Esophagus squamous epithelium (tissue), 5 donors: ENCODE data around the gene HOXC5. TPM values are rescaled to one million over a fixed set of nuclear protein-coding genes. Genes with fewer than 3 reads are reported as not detected.
A peak's percentile ranks its signal among the peaks of the same experiment; 100 is the strongest.

Experiments used
- DNase-seq: peaks from one replicate; lab custom pipeline; 2025; lab: John Stamatoyannopoulos, UW
- H3K27ac ChIP-seq, 4 donors: fragments of 200-600 bp; sonication (generic); one replicate each; pipeline ENCODE4 v1.5.1; 2016 to 2019; ENCODE audit warnings: mild to moderate bottlenecking in 1 of 4
- H3K27me3 ChIP-seq, 4 donors: fragments of 200-600 bp; sonication (generic); 1 replicate in 3 of 4; 2 replicates in 1 of 4; pipeline versions ENCODE4 v1.5.1 to v1.6.0; 2017 to 2021; ENCODE audit warnings: antibody characterized with exemption in 1 of 4
- H3K36me3 ChIP-seq, 3 donors: fragments of 200-600 bp; sonication (generic); one replicate each; pipeline ENCODE4 v1.5.1; 2016 to 2019
- H3K4me1 ChIP-seq, 3 donors: fragments of 200-600 bp; sonication (generic); one replicate each; pipeline ENCODE4 v1.5.1; 2017 to 2019
- H3K4me3 ChIP-seq, 4 donors: fragments of 200-600 bp; sonication (generic); 1 replicate in 3 of 4; 2 replicates in 1 of 4; pipeline ENCODE4 v1.5.1; 2016 to 2019; ENCODE audit warnings: mild to moderate bottlenecking in 2 of 4, moderate library complexity in 1 of 4
- H3K9me3 ChIP-seq, 3 donors: fragments of 200-600 bp; sonication (generic); one replicate each; pipeline ENCODE4 v1.5.1; 2016 to 2019
- POLR2A ChIP-seq, 4 donors: fragments of 450-650 bp; IDR thresholded peaks; one replicate each; pipeline ENCODE4 v1.6.1; 2017; ENCODE audit warnings: antibody characterized with exemption in 4 of 4, mild to moderate bottlenecking in 4 of 4, moderate library complexity in 3 of 4
- WGBS, 2 donors: methylation state at CpG; one replicate each; pipeline ENCODE4 v1.1.5; 2018; 5-methylcytosine and 5-hydroxymethylcytosine counted together
- intact Hi-C: fragments of 100-400 bp; cut with DNase I; formaldehyde crosslinking; loops from one replicate; pipeline ENCODE4 v1.15.0; 2022
- total RNA-seq, 4 donors: library from RNA; depleted of rRNA; stranded (reverse); fragments of >200 nt; gene quantifications; one replicate each; pipeline ENCODE4 v1.1.0, GENCODE V29; 2016
- TF ChIP-seq, protein P1 (sequence below), 6 experiments: fragments of 450-650 bp in 4 of 6; fragments of 200-600 bp in 2 of 6; sonication (generic) in 2 of 6; IDR thresholded peaks; one replicate each; pipeline ENCODE4 v1.5.1; 2016 to 2019; ENCODE audit warnings: antibody characterized with exemption in 6 of 6, mild to moderate bottlenecking in 4 of 6, moderate library complexity in 4 of 6
- donor health status: DM: yes; HTN: yes; CAD: no.

The HOXC5 gene
- total RNA-seq, 4 donors from 2014 or later: 0.31 to 1.1 TPM; not detected in 2

DNA sequence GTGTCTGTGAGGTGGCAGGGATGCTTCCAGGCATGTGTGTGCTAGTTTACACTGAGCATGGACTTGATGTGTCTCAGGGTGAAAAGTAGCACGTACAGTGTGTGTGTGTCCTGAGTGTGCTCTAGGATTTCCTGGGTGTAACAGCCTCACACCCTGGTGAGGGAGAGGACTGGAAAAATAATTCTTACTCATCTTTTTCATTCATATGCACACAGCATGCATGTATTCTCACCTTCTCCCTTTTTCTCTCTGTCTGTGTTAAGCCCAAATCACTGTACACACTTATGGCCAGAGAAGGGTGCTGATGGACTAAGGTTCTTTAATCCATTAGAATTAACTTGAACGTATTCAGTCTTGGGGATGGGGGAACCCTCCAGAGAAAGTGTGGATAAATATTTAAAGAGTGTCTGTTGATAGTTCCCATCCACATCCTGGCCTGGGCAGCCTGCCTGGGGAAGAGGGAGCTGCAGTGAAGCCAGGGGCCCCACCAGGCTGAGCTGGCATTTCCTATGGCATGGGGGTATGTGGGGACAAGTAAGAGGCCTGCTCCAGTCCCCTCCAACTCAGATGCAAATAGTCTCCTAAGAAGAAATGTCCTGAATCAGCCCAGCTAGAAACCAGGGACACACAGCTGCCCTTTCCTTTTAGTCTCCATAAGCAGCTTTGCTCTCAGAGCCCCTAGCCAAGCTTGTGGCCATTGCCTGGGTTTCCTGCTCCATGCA, 25.2 kb upstream of the HOXC5 start:
- intact Hi-C loops: loop anchor here (5.0 kb wide), 1 partner anchor 195 kb away; no protein-coding TSS in a partner anchor
- H3K4me1 ChIP-seq: peaks cover 8 to 36% (median 17%) of the 10 kb centered on the region in 3 donors
- no peak overlapping the region for H3K27ac ChIP-seq

DNA sequence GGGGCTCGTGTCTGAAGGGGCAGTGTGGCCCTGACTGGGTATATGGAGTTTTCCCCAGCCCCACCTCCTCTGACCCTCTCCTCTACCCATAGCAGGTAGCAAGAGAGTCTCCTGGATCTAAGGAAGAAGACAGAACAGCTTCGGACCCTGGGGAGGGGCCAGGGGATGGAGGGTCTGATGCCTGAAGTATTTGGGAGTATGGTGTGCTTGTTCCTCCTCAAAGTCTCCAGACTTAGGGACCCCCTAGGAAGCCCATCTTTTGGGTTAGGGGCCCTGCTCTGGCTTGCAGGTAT, 24.6 kb upstream of the HOXC5 start:
- Histone ChIP-seq H3K36me3 (no peaks in the 10 kb centered on the region), H3K4me1 (peaks cover 8 to 36% (median 17%) of the 10 kb centered on the region in 3 donors), H3K27ac (no peak overlapping the region), H3K9me3 (no peaks in the 10 kb centered on the region), H3K27me3 (peaks cover 5 to 100% (median 56%) of the 10 kb centered on the region in 4 donors), H3K4me3 (no peak overlapping the region)
- TF ChIP-seq, protein P1, sequence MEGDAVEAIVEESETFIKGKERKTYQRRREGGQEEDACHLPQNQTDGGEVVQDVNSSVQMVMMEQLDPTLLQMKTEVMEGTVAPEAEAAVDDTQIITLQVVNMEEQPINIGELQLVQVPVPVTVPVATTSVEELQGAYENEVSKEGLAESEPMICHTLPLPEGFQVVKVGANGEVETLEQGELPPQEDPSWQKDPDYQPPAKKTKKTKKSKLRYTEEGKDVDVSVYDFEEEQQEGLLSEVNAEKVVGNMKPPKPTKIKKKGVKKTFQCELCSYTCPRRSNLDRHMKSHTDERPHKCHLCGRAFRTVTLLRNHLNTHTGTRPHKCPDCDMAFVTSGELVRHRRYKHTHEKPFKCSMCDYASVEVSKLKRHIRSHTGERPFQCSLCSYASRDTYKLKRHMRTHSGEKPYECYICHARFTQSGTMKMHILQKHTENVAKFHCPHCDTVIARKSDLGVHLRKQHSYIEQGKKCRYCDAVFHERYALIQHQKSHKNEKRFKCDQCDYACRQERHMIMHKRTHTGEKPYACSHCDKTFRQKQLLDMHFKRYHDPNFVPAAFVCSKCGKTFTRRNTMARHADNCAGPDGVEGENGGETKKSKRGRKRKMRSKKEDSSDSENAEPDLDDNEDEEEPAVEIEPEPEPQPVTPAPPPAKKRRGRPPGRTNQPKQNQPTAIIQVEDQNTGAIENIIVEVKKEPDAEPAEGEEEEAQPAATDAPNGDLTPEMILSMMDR (IDR thresholded peaks at IDR 0.05): no peak
- no peak for TF ChIP-seq POLR2A (IDR thresholded peaks at IDR 0.05)
- intact Hi-C loops: loop anchor here (5.0 kb wide), 1 partner anchor 194 kb away; no protein-coding TSS in a partner anchor
- 30 to 80% methylated on average over 1 to 2 of the region's 2 CpGs for WGBS, 2 donors
- DNase-seq: no peak

More for the DNA sequence above, 25.2 kb upstream of the HOXC5 start:
- DNase-seq: no peak
- WGBS, 2 donors: 58 to 62% methylated on average over 2 of the region's 2 CpGs
- Histone ChIP-seq H3K36me3 (no peaks in the 10 kb centered on the region), H3K9me3 (no peaks in the 10 kb centered on the region), H3K4me3 (no peak overlapping the region), H3K27me3 (peaks cover 5 to 100% (median 56%) of the 10 kb centered on the region in 4 donors)
- TF ChIP-seq, protein P1 (IDR thresholded peaks at IDR 0.05): no peak
- TF ChIP-seq POLR2A (IDR thresholded peaks at IDR 0.05): no peak

DNA sequence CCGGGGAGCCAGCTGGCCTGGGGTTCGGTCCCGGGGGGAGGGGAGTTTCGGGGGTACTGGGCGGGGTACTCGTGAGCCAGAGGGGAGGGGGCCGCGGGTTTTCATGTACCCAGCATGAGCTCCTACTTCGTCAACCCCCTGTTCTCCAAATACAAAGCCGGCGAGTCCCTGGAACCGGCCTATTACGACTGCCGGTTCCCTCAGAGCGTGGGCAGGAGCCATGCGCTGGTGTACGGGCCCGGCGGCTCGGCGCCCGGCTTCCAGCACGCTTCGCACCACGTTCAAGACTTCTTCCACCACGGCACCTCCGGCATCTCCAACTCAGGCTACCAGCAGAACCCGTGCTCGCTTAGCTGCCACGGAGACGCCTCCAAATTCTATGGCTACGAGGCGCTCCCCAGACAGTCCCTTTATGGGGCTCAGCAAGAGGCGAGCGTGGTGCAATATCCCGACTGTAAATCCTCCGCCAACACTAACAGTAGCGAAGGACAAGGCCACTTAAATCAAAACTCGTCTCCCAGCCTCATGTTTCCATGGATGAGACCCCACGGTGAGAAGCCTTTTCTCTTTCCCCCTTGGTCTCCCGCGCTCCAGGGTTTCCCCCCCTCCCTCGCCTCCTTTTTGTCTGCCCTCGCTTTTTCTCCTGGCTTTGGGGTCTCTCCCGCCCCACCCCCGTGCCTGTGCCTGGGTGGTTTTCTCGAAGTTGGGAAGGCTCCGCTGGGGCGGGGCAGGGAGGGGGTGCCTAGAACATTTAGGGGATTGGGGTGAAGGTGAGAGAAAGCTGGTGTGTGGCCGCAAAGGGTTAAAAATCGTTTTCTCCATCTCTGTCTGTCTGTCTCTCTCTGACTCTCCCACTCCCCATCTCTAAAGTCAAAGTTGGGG, 23.4 kb upstream of the HOXC5 start:
- no peaks in the 10 kb centered on the region for H3K9me3 ChIP-seq
- WGBS, 2 donors: 2 to 12% methylated on average over 10 to 17 of the region's 51 CpGs
- H3K27me3 ChIP-seq: peaks cover 9 to 100% (median 54%) of the 10 kb centered on the region in 4 donors
- TF ChIP-seq, protein P1 (IDR thresholded peaks at IDR 0.05): no peak
- TF ChIP-seq POLR2A (IDR thresholded peaks at IDR 0.05): no peak
- peaks cover 8 to 39% (median 19%) of the 10 kb centered on the region in 3 donors for H3K4me1 ChIP-seq
- peak overlapping the region; percentile 18 to 58 (median 34) for H3K4me3 ChIP-seq
- DNase-seq: no peak
- no peaks in the 10 kb centered on the region for H3K36me3 ChIP-seq
- intact Hi-C loops: loop anchor here (5.0 kb wide), 1 partner anchor 193 kb away; no protein-coding TSS in a partner anchor
- no peak overlapping the region for H3K27ac ChIP-seq

DNA sequence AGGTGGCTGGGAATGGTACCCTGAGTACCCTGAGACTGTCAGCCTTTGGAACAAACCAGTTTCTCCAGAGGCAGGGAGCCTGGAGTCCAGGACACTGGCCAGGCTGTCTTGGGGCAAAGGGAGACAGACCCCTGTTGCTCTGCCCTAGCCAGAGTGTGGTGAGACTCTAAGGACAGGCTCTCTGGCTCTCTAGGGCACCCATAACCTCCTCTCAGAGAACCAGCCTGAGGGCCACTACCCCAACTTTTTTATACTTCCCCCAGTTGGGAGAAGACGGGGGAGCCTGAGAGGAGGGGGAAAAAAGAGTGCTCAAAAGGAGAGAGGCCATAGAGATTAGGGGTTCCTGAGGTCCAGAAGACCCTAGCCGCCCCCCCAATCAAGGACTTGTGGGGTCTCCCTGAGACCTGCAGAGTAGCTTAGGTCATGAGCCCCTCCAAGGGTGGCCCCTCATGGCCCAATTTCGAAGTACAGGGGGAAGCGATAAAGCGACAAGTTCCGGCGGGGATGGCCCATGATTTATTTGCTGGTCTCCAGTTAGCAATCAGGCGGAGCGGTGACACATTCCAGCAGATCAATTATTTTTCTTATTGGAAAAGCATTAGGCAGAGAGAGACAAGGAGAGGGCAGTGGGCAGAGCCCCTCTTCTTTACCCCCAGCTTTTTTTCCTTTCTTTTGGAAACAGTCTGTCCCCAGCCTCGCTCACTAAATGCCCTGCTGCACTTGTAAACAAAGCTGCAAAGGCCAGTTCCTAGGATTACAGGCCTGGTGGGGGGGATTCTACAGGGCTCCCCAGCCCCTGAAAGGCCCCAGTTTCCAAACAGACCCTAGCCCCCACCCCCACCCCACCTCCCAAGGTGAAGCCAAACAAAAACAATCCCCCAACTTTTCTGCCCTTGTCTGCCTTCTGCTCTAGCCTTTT, 22.5 kb upstream of the HOXC5 start:
- DNase-seq: no peak
- H3K27ac ChIP-seq: no peak overlapping the region
- WGBS, 2 donors: 51 to 72% methylated on average over 8 to 9 of the region's 10 CpGs
- H3K27me3 ChIP-seq: peaks cover 13 to 100% (median 54%) of the 10 kb centered on the region in 4 donors
- peaks cover 8 to 43% (median 20%) of the 10 kb centered on the region in 3 donors for H3K4me1 ChIP-seq
- H3K36me3 ChIP-seq: no peaks in the 10 kb centered on the region
- H3K9me3 ChIP-seq: no peaks in the 10 kb centered on the region
- H3K4me3 ChIP-seq: no peak overlapping the region
- TF ChIP-seq, protein P1 (IDR thresholded peaks at IDR 0.05): no peak
- TF ChIP-seq POLR2A (IDR thresholded peaks at IDR 0.05): no peak
- intact Hi-C loops: no loop called here
